Liver (tissue), 9 donors: ENCODE results near the gene WDR20. TPM values are rescaled to one million over a fixed set of nuclear protein-coding genes. Genes with fewer than 3 reads are reported as not detected.

Experiments used
- DNase-seq: peaks from one replicate; pipeline ENCODE4 v3.0.0-alpha.2; 2017; ENCODE audit warnings: low spot score
- H3K27ac ChIP-seq, 2 donors: one replicate each; pipeline ENCODE4 v1.7.0; 2013; ENCODE audit warnings: inconsistent platforms in 2 of 2, low read length in 2 of 2, control low read depth in 1 of 2, low read depth in 1 of 2, mild to moderate bottlenecking in 1 of 2
- H3K27me3 ChIP-seq, 4 donors: one replicate each; pipeline versions ENCODE4 v1.6.1 to v1.7.0; 2013; ENCODE audit warnings: low read length in 3 of 4, inconsistent platforms in 1 of 4, mild to moderate bottlenecking in 1 of 4, moderate library complexity in 1 of 4; ENCODE audit not compliant: control insufficient read depth in 4 of 4, insufficient read depth in 4 of 4
- H3K36me3 ChIP-seq, 4 donors: one replicate each; pipeline versions ENCODE4 v1.6.1 to v1.7.0; 2013; ENCODE audit warnings: low read length in 3 of 4, mild to moderate bottlenecking in 3 of 4, low read depth in 1 of 4, moderate library complexity in 1 of 4; ENCODE audit not compliant: control insufficient read depth in 4 of 4, insufficient read depth in 3 of 4
- H3K4me1 ChIP-seq, 4 donors: one replicate each; pipeline versions ENCODE4 v1.6.1 to v1.7.0; 2013; ENCODE audit warnings: low read length in 3 of 4, mild to moderate bottlenecking in 3 of 4, moderate library complexity in 1 of 4; ENCODE audit not compliant: control insufficient read depth in 4 of 4, insufficient read depth in 4 of 4
- H3K4me3 ChIP-seq, 3 donors: one replicate each; pipeline versions ENCODE4 v1.6.1 to v1.7.0; 2013; ENCODE audit warnings: low read length in 3 of 3, control low read depth in 1 of 3, low read depth in 1 of 3, mild to moderate bottlenecking in 1 of 3
- H3K9ac ChIP-seq, 2 donors: one replicate each; pipeline ENCODE4 v1.7.0; 2013; ENCODE audit warnings: low read length in 2 of 2, mild to moderate bottlenecking in 2 of 2, moderate library complexity in 2 of 2, control low read depth in 1 of 2, low read depth in 1 of 2
- H3K9me3 ChIP-seq, 4 donors: one replicate each; pipeline versions ENCODE4 v1.6.1 to v1.7.0; 2013; ENCODE audit warnings: low read length in 3 of 4; ENCODE audit not compliant: control insufficient read depth in 4 of 4
- EGR1 ChIP-seq, 2 donors: IDR thresholded peaks; 2 replicates each; pipeline ENCODE4 v1.6.1; 2016 to 2018; ENCODE audit warnings: antibody characterized with exemption in 2 of 2, low read depth in 2 of 2
- FOXA1 ChIP-seq: IDR thresholded peaks from 2 replicates; pipeline ENCODE4 v1.6.1; 2016; ENCODE audit warnings: antibody characterized with exemption
- FOXA2 ChIP-seq: IDR thresholded peaks from 2 replicates; pipeline ENCODE4 v1.6.1; 2016; ENCODE audit warnings: antibody characterized with exemption
- GABPA ChIP-seq, 2 donors: IDR thresholded peaks in 1 of 2; conservative IDR thresholded peaks in 1 of 2; 2 replicates each; pipeline ENCODE4 v1.6.1; 2016; ENCODE audit warnings: antibody characterized with exemption in 2 of 2, mild to moderate bottlenecking in 1 of 2, moderate library complexity in 1 of 2
- HNF4A ChIP-seq, 2 donors: conservative IDR thresholded peaks; 2 replicates each; pipeline ENCODE4 v1.6.1; 2016; ENCODE audit warnings: antibody characterized with exemption in 2 of 2, mild to moderate bottlenecking in 2 of 2
- HNF4G ChIP-seq: IDR thresholded peaks from 2 replicates; pipeline ENCODE4 v1.6.1; 2016; ENCODE audit warnings: antibody characterized with exemption
- JUND ChIP-seq, 2 donors: IDR thresholded peaks; 2 replicates each; pipeline ENCODE4 v1.6.1; 2016; ENCODE audit warnings: antibody characterized with exemption in 2 of 2
- NR2F2 ChIP-seq: IDR thresholded peaks from 2 replicates; pipeline ENCODE4 v1.6.1; 2016; ENCODE audit warnings: antibody characterized with exemption
- RAD21 ChIP-seq, 2 donors: IDR thresholded peaks; 2 replicates each; pipeline ENCODE4 v1.6.1; 2016; ENCODE audit warnings: antibody characterized with exemption in 2 of 2, mild to moderate bottlenecking in 2 of 2
- RXRA ChIP-seq, 2 donors: IDR thresholded peaks; 2 replicates each; pipeline ENCODE4 v1.6.1; 2017 to 2018; ENCODE audit warnings: antibody characterized with exemption in 2 of 2, mild to moderate bottlenecking in 1 of 2
- SP1 ChIP-seq: IDR thresholded peaks from 2 replicates; pipeline ENCODE4 v1.6.1; 2018; ENCODE audit warnings: antibody characterized with exemption, mild to moderate bottlenecking
- TAF1 ChIP-seq: conservative IDR thresholded peaks from 2 replicates; pipeline ENCODE4 v1.6.1; 2016; ENCODE audit warnings: antibody characterized with exemption, mild to moderate bottlenecking
- YY1 ChIP-seq: IDR thresholded peaks from 2 replicates; pipeline ENCODE4 v1.6.1; 2016; ENCODE audit warnings: antibody characterized with exemption, mild to moderate bottlenecking
- ZBTB33 ChIP-seq: IDR thresholded peaks from 2 replicates; pipeline ENCODE4 v1.6.1; 2016; ENCODE audit warnings: antibody characterized with exemption
- WGBS: extraction: QIAGEN DNeasy Blood & Tissue Kit; methylation state at CpG from one replicate; pipeline ENCODE4 v1.1.7; 2013; 5-methylcytosine and 5-hydroxymethylcytosine counted together
- polyA plus RNA-seq, 2 donors: library from polyadenylated mRNA; stranded (reverse) in 1 of 2; unstranded in 1 of 2; fragments of 200-250 nt in 1 of 2; fragments of >200 nt in 1 of 2; fragmentation: Nextera tagmentation in 1 of 2; extraction: Ambion mirVana in 1 of 2; gene quantifications; one replicate each; pipeline versions ENCODE4 v1.2.1 to v1.2.3, GENCODE V29; 2013 to 2015
- total RNA-seq, 2 donors: library from RNA; depleted of rRNA; stranded (reverse); fragments of >200 nt; gene quantifications; one replicate each; pipeline ENCODE4 v1.2.3, GENCODE V29; 2014
- TF ChIP-seq, protein P1 (sequence below): fragments of 150-350 bp; IDR thresholded peaks from 2 replicates; pipeline ENCODE4 v1.5.1; 2017; ENCODE audit warnings: improper control_type of control experiment, low read depth, low read length; ENCODE audit not compliant: missing input control
- TF ChIP-seq, protein P2 (sequence below): IDR thresholded peaks from 2 replicates; pipeline ENCODE4 v1.6.1; 2016; ENCODE audit warnings: antibody characterized with exemption
- TF ChIP-seq, protein P3 (sequence below): IDR thresholded peaks from 2 replicates; pipeline ENCODE4 v1.6.1; 2016; ENCODE audit warnings: antibody characterized with exemption, mild to moderate bottlenecking
- TF ChIP-seq, protein P4 (sequence below): IDR thresholded peaks from 2 replicates; pipeline ENCODE4 v1.6.1; 2016; ENCODE audit warnings: antibody characterized with exemption
- donor health status: healthy.
- donor health status: healthy.
- donor health status: healthy.
- donor health status: healthy.
- donor health status: healthy.

The WDR20 gene
- total and polyA plus RNA-seq, 4 donors: 6.5 to 18.5 (median 11.0) TPM

GRCh38 chr14:102090713-102091112, 49.0 kb upstream of the WDR20 start:
- WGBS: 94% methylated on average over 3 of the region's 3 CpGs
- DNase-seq: no peak
- H3K27ac ChIP-seq: no peak overlapping the region
- no peak overlapping the region for H3K4me3 ChIP-seq
- TF ChIP-seq HNF4G (no peak), JUND (IDR thresholded peaks at IDR 0.05) (no peak), NR2F2 (no peak), FOXA2 (no peak), RXRA (IDR thresholded peaks at IDR 0.05) (no peak), EGR1 (IDR thresholded peaks at IDR 0.05; ENCODE audit: low read depth in 2 of 2) (no peak), SP1 (no peak), YY1 (no peak), HNF4A (conservative IDR thresholded peaks at IDR 0.05) (no peak), ZBTB33 (no peak), GABPA (IDR thresholded peaks at IDR 0.05 in 1 of 2, conservative IDR thresholded peaks at IDR 0.05 in 1 of 2) (no peak), TAF1 (no peak), FOXA1 (no peak), RAD21 (IDR thresholded peaks at IDR 0.05) (no peak)
- TF ChIP-seq, protein P1, sequence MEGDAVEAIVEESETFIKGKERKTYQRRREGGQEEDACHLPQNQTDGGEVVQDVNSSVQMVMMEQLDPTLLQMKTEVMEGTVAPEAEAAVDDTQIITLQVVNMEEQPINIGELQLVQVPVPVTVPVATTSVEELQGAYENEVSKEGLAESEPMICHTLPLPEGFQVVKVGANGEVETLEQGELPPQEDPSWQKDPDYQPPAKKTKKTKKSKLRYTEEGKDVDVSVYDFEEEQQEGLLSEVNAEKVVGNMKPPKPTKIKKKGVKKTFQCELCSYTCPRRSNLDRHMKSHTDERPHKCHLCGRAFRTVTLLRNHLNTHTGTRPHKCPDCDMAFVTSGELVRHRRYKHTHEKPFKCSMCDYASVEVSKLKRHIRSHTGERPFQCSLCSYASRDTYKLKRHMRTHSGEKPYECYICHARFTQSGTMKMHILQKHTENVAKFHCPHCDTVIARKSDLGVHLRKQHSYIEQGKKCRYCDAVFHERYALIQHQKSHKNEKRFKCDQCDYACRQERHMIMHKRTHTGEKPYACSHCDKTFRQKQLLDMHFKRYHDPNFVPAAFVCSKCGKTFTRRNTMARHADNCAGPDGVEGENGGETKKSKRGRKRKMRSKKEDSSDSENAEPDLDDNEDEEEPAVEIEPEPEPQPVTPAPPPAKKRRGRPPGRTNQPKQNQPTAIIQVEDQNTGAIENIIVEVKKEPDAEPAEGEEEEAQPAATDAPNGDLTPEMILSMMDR: no peak
- TF ChIP-seq, protein P2, sequence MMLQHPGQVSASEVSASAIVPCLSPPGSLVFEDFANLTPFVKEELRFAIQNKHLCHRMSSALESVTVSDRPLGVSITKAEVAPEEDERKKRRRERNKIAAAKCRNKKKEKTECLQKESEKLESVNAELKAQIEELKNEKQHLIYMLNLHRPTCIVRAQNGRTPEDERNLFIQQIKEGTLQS: no peak
- TF ChIP-seq, protein P3, sequence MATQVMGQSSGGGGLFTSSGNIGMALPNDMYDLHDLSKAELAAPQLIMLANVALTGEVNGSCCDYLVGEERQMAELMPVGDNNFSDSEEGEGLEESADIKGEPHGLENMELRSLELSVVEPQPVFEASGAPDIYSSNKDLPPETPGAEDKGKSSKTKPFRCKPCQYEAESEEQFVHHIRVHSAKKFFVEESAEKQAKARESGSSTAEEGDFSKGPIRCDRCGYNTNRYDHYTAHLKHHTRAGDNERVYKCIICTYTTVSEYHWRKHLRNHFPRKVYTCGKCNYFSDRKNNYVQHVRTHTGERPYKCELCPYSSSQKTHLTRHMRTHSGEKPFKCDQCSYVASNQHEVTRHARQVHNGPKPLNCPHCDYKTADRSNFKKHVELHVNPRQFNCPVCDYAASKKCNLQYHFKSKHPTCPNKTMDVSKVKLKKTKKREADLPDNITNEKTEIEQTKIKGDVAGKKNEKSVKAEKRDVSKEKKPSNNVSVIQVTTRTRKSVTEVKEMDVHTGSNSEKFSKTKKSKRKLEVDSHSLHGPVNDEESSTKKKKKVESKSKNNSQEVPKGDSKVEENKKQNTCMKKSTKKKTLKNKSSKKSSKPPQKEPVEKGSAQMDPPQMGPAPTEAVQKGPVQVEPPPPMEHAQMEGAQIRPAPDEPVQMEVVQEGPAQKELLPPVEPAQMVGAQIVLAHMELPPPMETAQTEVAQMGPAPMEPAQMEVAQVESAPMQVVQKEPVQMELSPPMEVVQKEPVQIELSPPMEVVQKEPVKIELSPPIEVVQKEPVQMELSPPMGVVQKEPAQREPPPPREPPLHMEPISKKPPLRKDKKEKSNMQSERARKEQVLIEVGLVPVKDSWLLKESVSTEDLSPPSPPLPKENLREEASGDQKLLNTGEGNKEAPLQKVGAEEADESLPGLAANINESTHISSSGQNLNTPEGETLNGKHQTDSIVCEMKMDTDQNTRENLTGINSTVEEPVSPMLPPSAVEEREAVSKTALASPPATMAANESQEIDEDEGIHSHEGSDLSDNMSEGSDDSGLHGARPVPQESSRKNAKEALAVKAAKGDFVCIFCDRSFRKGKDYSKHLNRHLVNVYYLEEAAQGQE: no peak
- TF ChIP-seq, protein P4, sequence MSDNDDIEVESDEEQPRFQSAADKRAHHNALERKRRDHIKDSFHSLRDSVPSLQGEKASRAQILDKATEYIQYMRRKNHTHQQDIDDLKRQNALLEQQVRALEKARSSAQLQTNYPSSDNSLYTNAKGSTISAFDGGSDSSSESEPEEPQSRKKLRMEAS: no peak
- H3K9ac ChIP-seq: no peak overlapping the region
- no peaks in the 10 kb centered on the region for H3K36me3 ChIP-seq
- no peaks in the 10 kb centered on the region for H3K27me3 ChIP-seq
- H3K4me1 ChIP-seq: peaks cover 0 to 10% (median 4%) of the 10 kb centered on the region in 4 donors
- H3K9me3 ChIP-seq: no peaks in the 10 kb centered on the region
